ENCODE data around the gene GRIK4.
"Not testable (repeated sequence)": the region's sequence is repeated elsewhere in the genome, so short reads cannot be mapped to it uniquely, and the experiment has no call there.

- TF ChIP-seq CTCF (IDR thresholded peaks at IDR 0.05; ENCODE audit: extremely low read depth in 1 of 2, insufficient read depth in 1 of 2, low read depth in 1 of 2, low read length in 2 of 2); MYC (IDR thresholded peaks at IDR 0.05; ENCODE audit: low read depth, low read length); POLR2AphosphoS5 (IDR thresholded peaks at IDR 0.05; ENCODE audit: insufficient read depth, low read depth, low read length): not testable (repeated sequence)
Measured at GRCh38 chr11:121021718-121022117, 510.2 kb downstream of the GRIK4 start.
